Trophoblast cell (in vitro differentiated cells and primary cell): ENCODE data around the gene GASK1A.
"Not testable (repeated sequence)": the region's sequence is repeated elsewhere in the genome, so short reads cannot be mapped to it uniquely, and the experiment has no call there.

Experiments used
- DNase-seq, 2 donors: peaks; one replicate each; pipeline ENCODE4 v3.0.0-alpha.2; 2016
- H2AFZ ChIP-seq: 2 replicates; pipeline ENCODE4 v1.6.1; 2013; ENCODE audit warnings: low read length, moderate library complexity, mild to moderate bottlenecking; ENCODE audit not compliant: insufficient read depth, poor library complexity
- H2AK5ac ChIP-seq: 2 replicates; pipeline ENCODE4 v1.6.1; 2013; ENCODE audit warnings: mild to moderate bottlenecking, low read length
- H2BK120ac ChIP-seq: 2 replicates; pipeline ENCODE4 v1.6.1; 2013; ENCODE audit warnings: low read length, mild to moderate bottlenecking, moderate library complexity; ENCODE audit not compliant: insufficient read depth, poor library complexity
- H2BK12ac ChIP-seq: 2 replicates; pipeline ENCODE4 v1.6.1; 2013; ENCODE audit warnings: mild to moderate bottlenecking, low read length, moderate library complexity
- H2BK5ac ChIP-seq: 2 replicates; pipeline ENCODE4 v1.6.1; 2013; ENCODE audit warnings: low read length, low read depth, moderate library complexity, mild to moderate bottlenecking; ENCODE audit not compliant: poor library complexity
- H3K14ac ChIP-seq: 2 replicates; pipeline ENCODE4 v1.6.1; 2013; ENCODE audit warnings: mild to moderate bottlenecking, low read length
- H3K18ac ChIP-seq: 2 replicates; pipeline ENCODE4 v1.6.1; 2013; ENCODE audit warnings: mild to moderate bottlenecking, low read length
- H3K23ac ChIP-seq: 2 replicates; pipeline ENCODE4 v1.6.1; 2013; ENCODE audit warnings: low read length
- H3K27ac ChIP-seq: 2 replicates; pipeline ENCODE4 v1.5.1; 2013; ENCODE audit warnings: low read depth, mild to moderate bottlenecking, inconsistent platforms, low read length, moderate library complexity
- H3K27me3 ChIP-seq: 2 replicates; pipeline ENCODE4 v1.6.1; 2013; ENCODE audit warnings: inconsistent platforms, mild to moderate bottlenecking, low read length, moderate library complexity; ENCODE audit not compliant: insufficient read depth
- H3K36me3 ChIP-seq, 2 experiments: 1 replicate in 1 of 2; 2 replicates in 1 of 2; pipeline ENCODE4 v1.6.1; 2013; ENCODE audit warnings: low read length in 2 of 2, mild to moderate bottlenecking in 2 of 2, moderate library complexity in 1 of 2; ENCODE audit not compliant: insufficient read depth in 2 of 2, control insufficient read depth in 1 of 2
- H3K4ac ChIP-seq: 2 replicates; pipeline ENCODE4 v1.6.1; 2013; ENCODE audit warnings: low read depth, mild to moderate bottlenecking, low read length, moderate library complexity
- H3K4me1 ChIP-seq, 2 experiments: 1 replicate in 1 of 2; 2 replicates in 1 of 2; pipeline ENCODE4 v1.6.1; 2013; ENCODE audit warnings: low read length in 2 of 2, mild to moderate bottlenecking in 2 of 2, moderate library complexity in 1 of 2; ENCODE audit not compliant: insufficient read depth in 2 of 2, control insufficient read depth in 1 of 2
- H3K4me2 ChIP-seq: 2 replicates; pipeline ENCODE4 v1.6.1; 2013; ENCODE audit warnings: inconsistent platforms, mild to moderate bottlenecking, low read length, moderate library complexity
- H3K4me3 ChIP-seq: 2 replicates; pipeline ENCODE4 v1.5.1; 2013; ENCODE audit warnings: mild to moderate bottlenecking, low read depth, low read length, inconsistent platforms
- H3K79me1 ChIP-seq: one replicate; pipeline ENCODE4 v1.6.1; 2013; ENCODE audit warnings: low read length
- H3K79me2 ChIP-seq: 2 replicates; pipeline ENCODE4 v1.6.1; 2013; ENCODE audit warnings: low read length, mild to moderate bottlenecking; ENCODE audit not compliant: control insufficient read depth, insufficient read depth, poor library complexity
- H3K9ac ChIP-seq: 2 replicates; pipeline ENCODE4 v1.6.1; 2013; ENCODE audit warnings: mild to moderate bottlenecking, low read length
- H3K9me3 ChIP-seq: 2 replicates; pipeline ENCODE4 v1.6.1; 2013; ENCODE audit warnings: low read depth, mild to moderate bottlenecking, control low read depth, inconsistent platforms, low read length; ENCODE audit not compliant: insufficient read depth
- H4K12ac ChIP-seq: 2 replicates; pipeline ENCODE4 v1.6.1; 2013; ENCODE audit warnings: low read depth, mild to moderate bottlenecking, low read length, moderate library complexity
- H4K8ac ChIP-seq: 2 replicates; pipeline ENCODE4 v1.6.1; 2013; ENCODE audit warnings: low read depth, mild to moderate bottlenecking, low read length, moderate library complexity
- H4K91ac ChIP-seq: one replicate; pipeline ENCODE4 v1.6.1; 2013; ENCODE audit warnings: low read depth, mild to moderate bottlenecking, low read length, moderate library complexity
- WGBS: extraction: QIAGEN DNeasy Blood & Tissue Kit; methylation state at CpG from one replicate; pipeline ENCODE4 v1.1.7; 2013; ENCODE audit warnings: missing lambda C conversion rate; ENCODE audit not compliant: insufficient read length, insufficient coverage; ENCODE audit errors: extremely low coverage; 5-methylcytosine and 5-hydroxymethylcytosine counted together

The GASK1A gene

GRCh38 chr3:43043793-43044192 lies 64.7 kb downstream of the GASK1A start:
- peaks cover 19% of the 10 kb centered on the region for H3K9me3 ChIP-seq
- H3K79me2 ChIP-seq, result no peaks in the 10 kb centered on the region
- H4K8ac ChIP-seq, result no peak overlapping the region
- no peak for DNase-seq
- H2AK5ac ChIP-seq, result no peak overlapping the region
- no peak overlapping the region for H4K12ac ChIP-seq
- no peaks in the 10 kb centered on the region for H3K4me1 ChIP-seq
- H3K27ac ChIP-seq, result no peak overlapping the region
- no peak overlapping the region for H3K23ac ChIP-seq
- H3K4me2 ChIP-seq, result no peak overlapping the region
- no peak overlapping the region for H3K9ac ChIP-seq
- H2AFZ ChIP-seq, result no peak overlapping the region
- no peak overlapping the region for H3K4me3 ChIP-seq
- H3K18ac ChIP-seq, result no peak overlapping the region
- no peaks in the 10 kb centered on the region for H3K79me1 ChIP-seq
- H2BK120ac ChIP-seq, result no peak overlapping the region
- no peaks in the 10 kb centered on the region for H3K36me3 ChIP-seq
- H4K91ac ChIP-seq, result no peak overlapping the region
- H3K14ac ChIP-seq, result no peak overlapping the region
- H3K4ac ChIP-seq, result no peak overlapping the region
- H2BK5ac ChIP-seq, result no peak overlapping the region
- H2BK12ac ChIP-seq, result no peak overlapping the region
- H3K27me3 ChIP-seq, result no peaks in the 10 kb centered on the region
- WGBS, result no CpG with 5 or more reads among the region's 2 CpGs

- not testable (repeated sequence) for H3K79me1 ChIP-seq, H3K4me3 ChIP-seq, H3K4me2 ChIP-seq, H3K14ac ChIP-seq, H3K9ac ChIP-seq, H4K91ac ChIP-seq, H2BK120ac ChIP-seq, DNase-seq, H3K27me3 ChIP-seq, H3K23ac ChIP-seq, H2BK12ac ChIP-seq, H2AFZ ChIP-seq, H4K8ac ChIP-seq, H3K4ac ChIP-seq, H3K4me1 ChIP-seq, H3K36me3 ChIP-seq, H3K27ac ChIP-seq, H2AK5ac ChIP-seq, H3K79me2 ChIP-seq, H4K12ac ChIP-seq, H2BK5ac ChIP-seq, H3K18ac ChIP-seq
- H3K9me3 ChIP-seq, result peaks cover 19% of the 10 kb centered on the region
Measured at GRCh38 chr3:43045079-43045478, 66.0 kb downstream of the GASK1A start.

- Histone ChIP-seq H3K23ac (no peak overlapping the region), H3K14ac (no peak overlapping the region), H2BK120ac (no peak overlapping the region), H3K79me1 (no peaks in the 10 kb centered on the region), H2AK5ac (no peak overlapping the region), H4K8ac (no peak overlapping the region), H2AFZ (no peak overlapping the region), H3K9ac (no peak overlapping the region), H2BK12ac (no peak overlapping the region), H3K27me3 (no peaks in the 10 kb centered on the region), H2BK5ac (no peak overlapping the region), H3K4ac (no peak overlapping the region), H3K4me1 (no peaks in the 10 kb centered on the region), H3K9me3 (peaks cover 19% of the 10 kb centered on the region), H3K79me2 (no peaks in the 10 kb centered on the region), H3K4me2 (no peak overlapping the region), H4K12ac (no peak overlapping the region), H3K4me3 (peak overlapping the region; percentile 8), H3K18ac (no peak overlapping the region), H3K36me3 (no peaks in the 10 kb centered on the region), H4K91ac (no peak overlapping the region), H3K27ac (no peak overlapping the region)
- no peak for DNase-seq
- WGBS, result no CpG with 5 or more reads among the region's 1 CpG
Measured at GRCh38 chr3:43046583-43046982, 67.5 kb downstream of the GASK1A start.

- Histone ChIP-seq H3K27me3 (no peaks in the 10 kb centered on the region), H3K9me3 (peaks cover 19% of the 10 kb centered on the region), H2AFZ (no peak overlapping the region), H3K14ac (no peak overlapping the region), H3K23ac (no peak overlapping the region), H4K91ac (no peak overlapping the region), H3K4ac (no peak overlapping the region), H3K4me1 (no peaks in the 10 kb centered on the region), H3K18ac (no peak overlapping the region), H3K27ac (no peak overlapping the region), H3K4me3 (no peak overlapping the region), H2BK120ac (no peak overlapping the region), H3K36me3 (no peaks in the 10 kb centered on the region), H3K79me2 (no peaks in the 10 kb centered on the region), H3K79me1 (no peaks in the 10 kb centered on the region), H2BK12ac (no peak overlapping the region), H2BK5ac (no peak overlapping the region), H3K4me2 (no peak overlapping the region), H4K12ac (no peak overlapping the region), H4K8ac (no peak overlapping the region), H3K9ac (no peak overlapping the region), H2AK5ac (no peak overlapping the region)
- no peak for DNase-seq
Measured at GRCh38 chr3:43048470-43048869, 69.4 kb downstream of the GASK1A start.

GRCh38 chr3:43053291-43053690 lies 74.2 kb downstream of the GASK1A start:
- no peak overlapping the region for H2AK5ac ChIP-seq
- H3K27ac ChIP-seq, result no peak overlapping the region
- no peak overlapping the region for H2AFZ ChIP-seq
- no peak overlapping the region for H3K4me3 ChIP-seq
- H4K8ac ChIP-seq, result no peak overlapping the region
- no peak overlapping the region for H3K18ac ChIP-seq
- H3K4me2 ChIP-seq, result no peak overlapping the region
- H2BK120ac ChIP-seq, result no peak overlapping the region
- DNase-seq, result no peak
- H3K9me3 ChIP-seq, result peaks cover 4% of the 10 kb centered on the region
- H3K9ac ChIP-seq, result no peak overlapping the region
- H3K4ac ChIP-seq, result no peak overlapping the region
- H3K27me3 ChIP-seq, result no peaks in the 10 kb centered on the region
- no CpG with 5 or more reads among the region's 12 CpGs for WGBS
- H3K23ac ChIP-seq, result no peak overlapping the region
- no peak overlapping the region for H3K14ac ChIP-seq
- no peaks in the 10 kb centered on the region for H3K36me3 ChIP-seq
- H2BK12ac ChIP-seq, result no peak overlapping the region
- H4K12ac ChIP-seq, result no peak overlapping the region
- H2BK5ac ChIP-seq, result no peak overlapping the region
- no peaks in the 10 kb centered on the region for H3K79me2 ChIP-seq
- H4K91ac ChIP-seq, result no peak overlapping the region
- no peaks in the 10 kb centered on the region for H3K79me1 ChIP-seq
- no peaks in the 10 kb centered on the region for H3K4me1 ChIP-seq
